Neuronal stem cell (in vitro differentiated cells): ENCODE measurements around the gene VAC14.

Experiments used
- DNase-seq: peaks from one replicate; pipeline ENCODE4 v3.0.0-alpha.2; 2013; ENCODE audit warnings: low spot score
- H2AFZ ChIP-seq: one replicate; pipeline ENCODE4 v1.6.1; 2013; ENCODE audit warnings: mild to moderate bottlenecking, low read length, inconsistent platforms
- H2AK5ac ChIP-seq: 2 replicates; pipeline ENCODE4 v1.6.1; 2013; ENCODE audit warnings: low read depth, mild to moderate bottlenecking, inconsistent platforms, low read length, moderate library complexity, mixed read lengths
- H2BK120ac ChIP-seq: 2 replicates; pipeline ENCODE4 v1.6.1; 2013; ENCODE audit warnings: low read depth, mild to moderate bottlenecking, inconsistent platforms, low read length, moderate library complexity, mixed read lengths
- H2BK12ac ChIP-seq: one replicate; pipeline ENCODE4 v1.6.1; 2013; ENCODE audit warnings: low read length, inconsistent platforms
- H2BK15ac ChIP-seq: 2 replicates; pipeline ENCODE4 v1.6.1; 2013; ENCODE audit warnings: mild to moderate bottlenecking, low read length, inconsistent platforms, mixed read lengths
- H2BK5ac ChIP-seq: one replicate; pipeline ENCODE4 v1.6.1; 2013; ENCODE audit warnings: inconsistent platforms, mild to moderate bottlenecking, low read length, moderate library complexity
- H3K14ac ChIP-seq: one replicate; pipeline ENCODE4 v1.6.1; 2013; ENCODE audit warnings: low read length, inconsistent platforms
- H3K18ac ChIP-seq: 2 replicates; pipeline ENCODE4 v1.6.1; 2013; ENCODE audit warnings: low read length, inconsistent platforms
- H3K23ac ChIP-seq: 2 replicates; pipeline ENCODE4 v1.6.1; 2013; ENCODE audit warnings: low read depth, mild to moderate bottlenecking, mixed read lengths, low read length, inconsistent platforms; ENCODE audit not compliant: poor library complexity
- H3K27ac ChIP-seq: replicated peaks from 3 replicates; pipeline ENCODE4 v1.5.1; 2013; ENCODE audit warnings: low read length, inconsistent platforms
- H3K27me3 ChIP-seq, 3 experiments: 2 replicates each; pipeline ENCODE4 v1.6.1; 2013; ENCODE audit warnings: low read length in 3 of 3, mild to moderate bottlenecking in 2 of 3, inconsistent platforms in 1 of 3, low read depth in 1 of 3, mixed read lengths in 1 of 3, moderate library complexity in 1 of 3; ENCODE audit not compliant: control insufficient read depth in 3 of 3, insufficient read depth in 3 of 3
- H3K36me3 ChIP-seq, 2 donors: replicated peaks in 1 of 2; 2 replicates each; pipeline ENCODE4 v1.6.1; 2013; ENCODE audit warnings: low read length in 2 of 2; ENCODE audit not compliant: control insufficient read depth in 2 of 2, insufficient read depth in 2 of 2
- H3K4ac ChIP-seq: 2 replicates; pipeline ENCODE4 v1.6.1; 2013; ENCODE audit warnings: inconsistent platforms, mild to moderate bottlenecking, low read length, moderate library complexity
- H3K4me1 ChIP-seq, 2 donors: 1 replicate in 1 of 2; 2 replicates in 1 of 2; pipeline ENCODE4 v1.6.1; 2013; ENCODE audit warnings: low read length in 2 of 2, low read depth in 1 of 2; ENCODE audit not compliant: control insufficient read depth in 2 of 2, insufficient read depth in 1 of 2
- H3K4me2 ChIP-seq: one replicate; pipeline ENCODE4 v1.6.1; 2013; ENCODE audit warnings: mild to moderate bottlenecking, low read length, inconsistent platforms; ENCODE audit not compliant: insufficient read depth, poor library complexity, severe bottlenecking
- H3K4me3 ChIP-seq, 2 donors: 2 replicates each; pipeline ENCODE4 v1.5.1; 2013; ENCODE audit warnings: low read length in 2 of 2, mild to moderate bottlenecking in 2 of 2, inconsistent platforms in 1 of 2, moderate library complexity in 1 of 2
- H3K79me1 ChIP-seq: one replicate; pipeline ENCODE4 v1.6.1; 2013; ENCODE audit warnings: low read depth, mild to moderate bottlenecking, inconsistent platforms, low read length, moderate library complexity
- H3K9ac ChIP-seq: one replicate; pipeline ENCODE4 v1.6.1; 2013; ENCODE audit warnings: mild to moderate bottlenecking, low read depth, low read length, inconsistent platforms; ENCODE audit not compliant: poor library complexity
- H3K9me3 ChIP-seq, 2 donors: replicated peaks in 1 of 2; 2 replicates each; pipeline versions ENCODE3 to v1.6.1; 2013; ENCODE audit warnings: low read length in 2 of 2, mild to moderate bottlenecking in 2 of 2, inconsistent platforms in 1 of 2, low read depth in 1 of 2, mixed read lengths in 1 of 2, moderate library complexity in 1 of 2; ENCODE audit not compliant: control insufficient read depth in 2 of 2, insufficient read depth in 1 of 2
- H4K8ac ChIP-seq: one replicate; pipeline ENCODE4 v1.6.1; 2013; ENCODE audit warnings: low read depth, mild to moderate bottlenecking, inconsistent platforms, low read length, moderate library complexity
- H4K91ac ChIP-seq: one replicate; pipeline ENCODE4 v1.6.1; 2013; ENCODE audit warnings: low read length, low read depth, mild to moderate bottlenecking, inconsistent platforms; ENCODE audit not compliant: poor library complexity
- WGBS, 2 donors: extraction: QIAGEN DNeasy Blood & Tissue Kit; methylation state at CpG; one replicate each; pipeline ENCODE4 v1.1.7; 2013; ENCODE audit warnings: missing lambda C conversion rate in 2 of 2, mixed read lengths in 1 of 2; ENCODE audit not compliant: insufficient read length in 2 of 2, insufficient replicate concordance in 1 of 2; ENCODE audit errors: extremely low coverage in 2 of 2; 5-methylcytosine and 5-hydroxymethylcytosine counted together

Gene VAC14

DNA sequence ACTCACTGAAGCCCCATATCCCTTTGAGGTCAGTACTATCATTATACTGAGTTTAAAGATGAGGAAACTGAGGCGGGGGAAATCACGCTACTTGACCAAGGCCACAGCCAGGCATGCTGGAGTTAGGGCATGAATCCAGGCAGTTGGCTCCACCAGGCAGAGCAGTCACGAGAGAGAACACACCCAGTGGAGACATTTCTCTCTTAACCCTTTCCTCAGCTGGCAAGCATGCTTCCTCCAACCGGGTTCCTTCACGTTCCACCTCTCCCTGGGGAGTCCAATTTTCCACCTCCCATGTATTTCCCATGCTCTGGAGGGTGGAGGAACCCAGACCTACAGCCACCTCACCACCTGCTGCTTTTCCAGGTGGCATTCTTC, 32.8 kb downstream of the VAC14 start:
- H4K91ac ChIP-seq = no peak overlapping the region
- WGBS, 2 donors = no CpG with 5 or more reads among the region's 5 CpGs
- no peaks in the 10 kb centered on the region for H3K79me1 ChIP-seq
- no peak overlapping the region for H4K8ac ChIP-seq
- no peak overlapping the region for H3K18ac ChIP-seq
- H3K14ac ChIP-seq = no peak overlapping the region
- no peak overlapping the region for H2AK5ac ChIP-seq
- H3K4me1 ChIP-seq = no peaks in the 10 kb centered on the region
- H2BK120ac ChIP-seq = no peak overlapping the region
- H2AFZ ChIP-seq = no peak overlapping the region
- peaks cover 20 to 60% of the 10 kb centered on the region in 2 donors for H3K36me3 ChIP-seq
- no peak overlapping the region for H3K4ac ChIP-seq
- no peak for DNase-seq
- H3K27ac ChIP-seq = no peak overlapping the region
- no peaks in the 10 kb centered on the region for H3K9me3 ChIP-seq
- H2BK5ac ChIP-seq = no peak overlapping the region
- H3K4me2 ChIP-seq = no peak overlapping the region
- H2BK12ac ChIP-seq = no peak overlapping the region
- H3K9ac ChIP-seq = no peak overlapping the region
- H3K27me3 ChIP-seq = no peaks in the 10 kb centered on the region
- H2BK15ac ChIP-seq = no peak overlapping the region
- no peak overlapping the region for H3K4me3 ChIP-seq
- H3K23ac ChIP-seq = no peak overlapping the region

DNA sequence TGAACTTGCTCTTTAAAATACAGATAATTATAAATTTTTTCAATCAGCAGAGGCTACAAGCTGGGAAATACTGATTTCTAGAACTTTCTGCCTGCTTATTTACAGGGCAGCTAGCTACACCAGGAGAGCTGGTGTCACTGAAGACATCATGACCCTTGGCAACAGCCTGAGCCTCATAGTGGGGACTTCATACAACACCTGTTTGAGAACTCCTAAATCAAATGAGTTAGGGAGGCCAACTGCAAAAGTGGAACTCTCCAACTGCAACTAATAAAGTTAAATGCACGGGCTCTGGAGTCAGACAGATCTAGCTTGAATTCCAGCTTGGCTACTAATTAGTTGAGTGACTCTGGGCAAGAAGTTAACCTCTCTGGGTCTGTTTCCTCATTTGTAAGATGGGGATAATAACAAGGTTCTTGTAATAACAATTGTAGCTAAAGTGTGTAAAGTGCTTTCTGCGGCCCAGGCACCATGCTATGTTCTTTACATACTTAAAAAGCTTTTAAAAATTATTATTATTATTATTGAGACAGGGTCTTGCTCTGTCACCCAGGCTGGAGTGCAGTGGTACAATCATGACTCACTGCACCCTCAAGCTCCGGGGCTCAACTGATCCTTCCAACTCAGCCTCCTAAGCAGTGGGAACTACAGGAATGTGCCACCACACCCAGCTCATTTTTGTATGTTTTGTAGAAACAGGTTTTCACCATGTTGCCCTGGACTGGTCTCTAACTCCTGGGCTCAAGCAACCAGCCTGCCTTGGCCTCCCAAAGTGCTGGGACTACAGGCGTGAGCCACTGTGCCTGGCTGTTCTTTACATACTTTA, 33.4 kb downstream of the VAC14 start:
- Histone ChIP-seq H2BK15ac (no peak overlapping the region), H4K8ac (no peak overlapping the region), H3K9ac (no peak overlapping the region), H3K23ac (no peak overlapping the region), H3K18ac (no peak overlapping the region), H2AFZ (no peak overlapping the region), H3K4ac (no peak overlapping the region), H3K36me3 (peaks cover 23 to 58% of the 10 kb centered on the region in 2 donors), H3K27me3 (no peaks in the 10 kb centered on the region), H3K4me3 (no peak overlapping the region), H3K79me1 (no peaks in the 10 kb centered on the region), H3K14ac (no peak overlapping the region), H3K27ac (no peak overlapping the region), H2BK12ac (no peak overlapping the region), H2BK5ac (no peak overlapping the region), H3K4me2 (no peak overlapping the region), H3K4me1 (no peaks in the 10 kb centered on the region), H3K9me3 (no peaks in the 10 kb centered on the region), H2BK120ac (no peak overlapping the region), H4K91ac (no peak overlapping the region), H2AK5ac (no peak overlapping the region)
- WGBS, 2 donors = no CpG with 5 or more reads among the region's 4 CpGs
- no peak for DNase-seq

DNA sequence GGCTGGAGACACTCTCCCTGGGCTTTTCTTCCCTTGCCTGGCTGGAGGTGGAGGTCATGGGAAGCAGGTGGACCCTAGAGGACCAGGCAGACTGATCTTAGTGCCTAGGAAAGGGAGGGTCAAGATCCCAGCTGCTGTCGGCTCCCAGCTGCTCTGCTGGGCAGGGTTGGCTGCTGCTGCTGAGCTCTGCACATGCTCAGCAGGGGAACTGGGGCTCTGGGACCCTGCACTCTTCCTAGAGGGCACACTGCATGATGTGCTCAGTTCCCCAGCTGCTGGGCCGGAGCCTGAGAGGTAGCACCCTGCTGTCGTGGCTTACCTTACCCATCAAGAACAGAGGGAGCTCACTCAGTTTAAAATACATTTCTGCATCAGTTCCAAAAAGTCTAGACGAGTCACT, 34.3 kb downstream of the VAC14 start:
- peaks cover 25 to 56% of the 10 kb centered on the region in 2 donors for H3K36me3 ChIP-seq
- H3K4me3 ChIP-seq = no peak overlapping the region
- H2BK5ac ChIP-seq = no peak overlapping the region
- H3K79me1 ChIP-seq = no peaks in the 10 kb centered on the region
- no peak overlapping the region for H2BK120ac ChIP-seq
- no peak overlapping the region for H2BK15ac ChIP-seq
- H2AFZ ChIP-seq = no peak overlapping the region
- no peaks in the 10 kb centered on the region for H3K9me3 ChIP-seq
- H2BK12ac ChIP-seq = no peak overlapping the region
- H3K9ac ChIP-seq = no peak overlapping the region
- peaks cover 0 to 2% of the 10 kb centered on the region in 2 donors for H3K4me1 ChIP-seq
- no CpG with 5 or more reads among the region's 4 CpGs for WGBS, 2 donors
- no peak overlapping the region for H3K4ac ChIP-seq
- no peak overlapping the region for H4K91ac ChIP-seq
- H3K14ac ChIP-seq = no peak overlapping the region
- no peak overlapping the region for H2AK5ac ChIP-seq
- no peak overlapping the region for H3K18ac ChIP-seq
- no peaks in the 10 kb centered on the region for H3K27me3 ChIP-seq
- no peak overlapping the region for H3K23ac ChIP-seq
- no peak for DNase-seq
- H3K4me2 ChIP-seq = no peak overlapping the region
- no peak overlapping the region for H3K27ac ChIP-seq
- no peak overlapping the region for H4K8ac ChIP-seq

DNA sequence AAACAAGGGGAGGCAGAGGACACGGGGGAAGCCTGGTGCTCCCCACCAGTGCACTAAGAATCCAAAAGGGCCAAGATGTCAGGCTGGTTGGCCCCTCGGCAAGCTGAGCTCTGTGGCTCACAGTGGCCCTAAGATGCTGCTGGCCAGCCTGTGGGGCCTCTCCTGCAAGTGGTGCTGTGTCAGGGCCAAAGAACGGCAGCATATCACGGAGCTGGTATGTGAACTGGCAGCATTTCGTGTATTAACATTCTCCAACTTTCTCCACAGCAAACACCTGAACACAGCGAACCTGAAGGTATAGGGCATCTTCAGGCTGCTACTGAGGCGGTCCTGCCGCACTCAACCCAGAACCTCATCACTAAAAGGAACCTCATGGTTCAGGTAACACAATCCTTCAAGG, 34.8 kb downstream of the VAC14 start:
- H3K36me3 ChIP-seq = peaks cover 25 to 56% of the 10 kb centered on the region in 2 donors
- H3K9me3 ChIP-seq = no peaks in the 10 kb centered on the region
- no peak overlapping the region for H2BK120ac ChIP-seq
- DNase-seq = no peak
- H3K27me3 ChIP-seq = no peaks in the 10 kb centered on the region
- H3K14ac ChIP-seq = no peak overlapping the region
- H3K4me3 ChIP-seq = no peak overlapping the region
- no peaks in the 10 kb centered on the region for H3K79me1 ChIP-seq
- H3K9ac ChIP-seq = no peak overlapping the region
- H3K18ac ChIP-seq = no peak overlapping the region
- H2AK5ac ChIP-seq = no peak overlapping the region
- H2BK5ac ChIP-seq = no peak overlapping the region
- peaks cover 1 to 6% of the 10 kb centered on the region in 2 donors for H3K4me1 ChIP-seq
- H4K8ac ChIP-seq = no peak overlapping the region
- H2BK12ac ChIP-seq = no peak overlapping the region
- H3K23ac ChIP-seq = no peak overlapping the region
- no peak overlapping the region for H2AFZ ChIP-seq
- H3K4ac ChIP-seq = no peak overlapping the region
- H3K27ac ChIP-seq = no peak overlapping the region
- no peak overlapping the region for H2BK15ac ChIP-seq
- no peak overlapping the region for H4K91ac ChIP-seq
- H3K4me2 ChIP-seq = no peak overlapping the region
- no CpG with 5 or more reads among the region's 8 CpGs for WGBS, 2 donors
